ENCODE measurements around the gene CCDC136.

CCDC136 gene

GRCh38 chr7:128833148-128833945 lies 41.6 kb downstream of the CCDC136 start:
- no peak for FAIRE-seq

- FAIRE-seq = no peak
Measured at GRCh38 chr7:128833946-128834325, 42.2 kb downstream of the CCDC136 start.

DNA sequence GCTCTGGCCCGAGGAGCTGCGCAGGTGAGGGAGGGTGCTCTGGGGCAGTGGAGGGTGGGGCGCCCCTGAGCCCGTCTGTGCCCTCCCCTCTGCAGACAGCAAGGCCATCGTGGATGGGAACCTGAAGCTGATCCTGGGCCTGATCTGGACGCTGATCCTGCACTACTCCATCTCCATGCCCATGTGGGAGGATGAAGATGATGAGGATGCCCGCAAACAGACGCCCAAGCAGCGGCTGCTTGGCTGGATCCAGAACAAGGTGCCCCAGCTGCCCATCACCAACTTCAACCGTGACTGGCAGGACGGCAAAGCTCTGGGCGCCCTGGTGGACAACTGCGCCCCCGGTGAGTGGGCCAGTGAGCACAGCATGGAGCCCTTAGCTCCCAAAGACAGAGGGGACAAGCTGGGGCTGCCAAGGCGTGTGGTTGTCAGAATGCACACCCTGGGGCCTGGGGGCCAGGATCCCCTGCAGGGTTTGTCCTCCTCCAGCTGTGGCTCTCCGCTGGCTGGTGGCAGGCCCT lies 43.5 kb downstream of the CCDC136 start:
- FAIRE-seq = no peak

- FAIRE-seq = no peak
Measured at GRCh38 chr7:128835790-128836641, 44.2 kb downstream of the CCDC136 start.

DNA sequence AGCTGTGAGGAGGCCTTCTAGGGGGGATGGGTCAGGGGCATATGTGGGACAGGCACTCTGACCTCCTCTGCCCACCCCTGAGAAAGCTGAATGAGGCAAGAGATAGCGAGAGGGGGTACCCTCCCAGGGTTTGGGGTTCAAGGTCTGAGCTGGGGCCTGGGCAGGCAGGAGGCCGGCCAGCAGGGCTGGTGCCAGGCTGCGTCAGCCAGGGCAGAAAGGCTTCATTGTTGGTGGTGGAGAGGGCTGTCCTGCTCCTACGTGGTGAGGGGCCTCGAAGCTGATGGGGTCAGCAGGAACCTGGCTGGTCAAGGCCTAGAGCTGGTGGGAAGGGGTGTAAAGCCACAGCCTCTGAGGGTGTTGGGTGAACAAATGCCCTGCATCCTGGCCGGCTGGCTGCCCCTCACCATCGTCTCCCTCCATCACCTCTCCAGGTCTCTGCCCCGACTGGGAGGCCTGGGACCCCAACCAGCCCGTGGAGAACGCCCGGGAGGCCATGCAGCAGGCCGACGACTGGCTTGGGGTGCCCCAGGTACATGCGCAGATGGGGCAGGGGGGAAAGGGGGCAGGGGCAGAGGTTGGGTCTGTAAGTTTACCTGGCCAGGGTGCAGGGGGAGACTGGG lies 45.1 kb downstream of the CCDC136 start:
- FAIRE-seq = no peak

GRCh38 chr7:128837521-128837921 lies 45.8 kb downstream of the CCDC136 start:
- no peak for FAIRE-seq

- no peak for FAIRE-seq
Measured at GRCh38 chr7:128838109-128838779, 46.5 kb downstream of the CCDC136 start.

GRCh38 chr7:128838981-128839731 lies 47.4 kb downstream of the CCDC136 start:
- FAIRE-seq = no peak

DNA sequence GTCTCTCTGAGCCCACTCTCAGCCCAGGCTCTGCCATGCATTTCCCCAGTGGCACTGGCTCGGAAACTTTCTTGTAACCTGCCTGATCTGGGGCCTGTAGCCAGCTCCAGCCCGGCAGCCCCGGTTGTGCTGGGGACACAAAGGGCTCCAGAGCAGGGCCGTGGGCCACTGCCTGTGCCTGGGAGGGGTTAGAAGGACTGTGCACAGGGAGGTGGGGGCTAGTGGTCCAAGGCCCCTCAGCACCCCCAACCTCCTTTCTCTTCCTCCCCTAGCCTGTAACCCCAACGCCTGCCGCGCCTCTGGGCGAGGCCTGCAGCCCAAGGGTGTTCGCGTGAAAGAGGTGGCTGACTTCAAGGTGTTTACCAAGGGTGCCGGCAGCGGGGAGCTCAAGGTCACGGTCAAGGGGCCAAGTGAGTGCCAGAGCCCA lies 48.0 kb downstream of the CCDC136 start:
- no peak for FAIRE-seq

- no peak for FAIRE-seq
Measured at GRCh38 chr7:128840326-128841170, 48.8 kb downstream of the CCDC136 start.

- no peak for FAIRE-seq
Measured at GRCh38 chr7:128841171-128841690, 49.5 kb downstream of the CCDC136 start.

GRCh38 chr7:128841921-128842673 lies 50.3 kb downstream of the CCDC136 start:
- no peak for FAIRE-seq

GRCh38 chr7:128842674-128843641 lies 51.2 kb downstream of the CCDC136 start:
- FAIRE-seq = no peak

DNA sequence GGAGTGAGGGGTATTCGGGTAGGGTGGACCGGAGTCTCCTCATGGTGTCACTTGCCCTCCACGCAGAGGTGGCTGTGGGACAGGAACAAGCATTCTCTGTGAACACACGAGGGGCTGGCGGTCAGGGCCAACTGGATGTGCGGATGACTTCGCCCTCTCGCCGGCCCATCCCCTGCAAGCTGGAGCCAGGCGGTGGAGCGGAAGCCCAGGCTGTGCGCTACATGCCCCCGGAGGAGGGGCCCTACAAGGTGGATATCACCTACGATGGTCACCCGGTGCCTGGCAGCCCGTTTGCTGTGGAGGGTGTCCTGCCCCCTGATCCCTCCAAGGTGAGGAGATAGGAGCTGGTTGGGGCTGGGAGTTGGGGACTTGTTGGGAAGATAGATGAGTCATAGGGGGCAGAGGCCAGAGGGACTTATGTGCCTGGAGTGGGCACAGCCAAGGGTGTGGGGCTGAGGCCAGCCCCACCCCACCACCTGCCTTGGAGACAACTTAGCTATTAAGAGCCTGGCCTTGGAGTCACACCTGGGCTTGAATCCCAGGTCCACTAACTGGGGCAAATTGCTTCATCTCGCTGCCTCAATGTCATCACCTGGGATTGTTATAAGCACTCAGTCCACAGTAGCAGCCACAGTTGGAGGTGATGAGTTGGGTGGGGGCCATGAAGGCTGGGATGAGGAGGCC lies 52.3 kb downstream of the CCDC136 start:
- FAIRE-seq = no peak

DNA sequence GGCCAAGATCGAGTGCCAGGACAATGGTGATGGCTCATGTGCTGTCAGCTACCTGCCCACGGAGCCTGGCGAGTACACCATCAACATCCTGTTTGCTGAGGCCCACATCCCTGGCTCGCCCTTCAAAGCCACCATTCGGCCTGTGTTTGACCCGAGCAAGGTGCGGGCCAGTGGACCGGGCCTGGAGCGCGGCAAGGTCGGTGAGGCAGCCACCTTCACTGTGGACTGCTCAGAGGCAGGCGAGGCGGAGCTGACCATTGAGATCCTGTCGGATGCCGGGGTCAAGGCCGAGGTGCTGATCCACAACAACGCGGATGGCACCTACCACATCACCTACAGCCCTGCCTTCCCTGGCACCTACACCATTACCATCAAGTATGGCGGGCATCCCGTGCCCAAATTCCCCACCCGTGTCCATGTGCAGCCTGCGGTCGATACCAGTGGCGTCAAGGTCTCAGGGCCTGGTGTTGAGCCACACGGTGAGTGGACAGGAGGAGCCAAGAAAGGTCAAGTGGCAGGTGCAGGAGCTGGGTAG lies 53.1 kb downstream of the CCDC136 start:
- no peak for FAIRE-seq

DNA sequence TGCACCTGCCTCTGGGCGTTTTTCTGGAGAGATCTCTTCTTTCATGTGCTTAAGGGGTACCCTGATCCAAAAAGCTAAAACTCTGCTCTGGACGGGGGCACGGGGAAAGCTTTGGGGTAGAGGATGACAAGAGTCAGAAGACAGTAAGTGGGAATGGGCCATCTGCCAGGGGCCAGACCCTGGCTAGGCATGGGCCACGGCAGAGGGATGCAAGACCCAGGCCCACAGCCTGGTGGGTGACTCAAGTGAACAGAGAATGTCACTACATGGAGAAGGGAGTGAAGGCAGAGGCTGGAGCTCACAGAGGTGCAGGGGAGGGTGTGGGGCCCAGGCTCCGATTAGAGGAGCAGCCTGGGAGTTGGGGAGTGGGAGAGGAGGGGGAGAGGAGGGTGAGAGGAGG lies 53.7 kb downstream of the CCDC136 start:
- FAIRE-seq = no peak

GRCh38 chr7:128845987-128846386 lies 54.2 kb downstream of the CCDC136 start:
- no peak for FAIRE-seq
